GM11168 (cell line): ENCODE measurements around the gene SOX18.

Experiments
- in situ Hi-C: fragments of 300-500 bp; cut with MboI; formaldehyde crosslinking; loops from one replicate; pipeline ENCODE4 v1.12.0; 2022; ENCODE audit warnings: low sequenced_read_pairs; ENCODE audit not compliant: unreplicated experiment

SOX18 gene

GRCh38 chr20:64055396-64055892, 6.0 kb upstream of the SOX18 start:
- in situ Hi-C loops, result no loop called here

DNA sequence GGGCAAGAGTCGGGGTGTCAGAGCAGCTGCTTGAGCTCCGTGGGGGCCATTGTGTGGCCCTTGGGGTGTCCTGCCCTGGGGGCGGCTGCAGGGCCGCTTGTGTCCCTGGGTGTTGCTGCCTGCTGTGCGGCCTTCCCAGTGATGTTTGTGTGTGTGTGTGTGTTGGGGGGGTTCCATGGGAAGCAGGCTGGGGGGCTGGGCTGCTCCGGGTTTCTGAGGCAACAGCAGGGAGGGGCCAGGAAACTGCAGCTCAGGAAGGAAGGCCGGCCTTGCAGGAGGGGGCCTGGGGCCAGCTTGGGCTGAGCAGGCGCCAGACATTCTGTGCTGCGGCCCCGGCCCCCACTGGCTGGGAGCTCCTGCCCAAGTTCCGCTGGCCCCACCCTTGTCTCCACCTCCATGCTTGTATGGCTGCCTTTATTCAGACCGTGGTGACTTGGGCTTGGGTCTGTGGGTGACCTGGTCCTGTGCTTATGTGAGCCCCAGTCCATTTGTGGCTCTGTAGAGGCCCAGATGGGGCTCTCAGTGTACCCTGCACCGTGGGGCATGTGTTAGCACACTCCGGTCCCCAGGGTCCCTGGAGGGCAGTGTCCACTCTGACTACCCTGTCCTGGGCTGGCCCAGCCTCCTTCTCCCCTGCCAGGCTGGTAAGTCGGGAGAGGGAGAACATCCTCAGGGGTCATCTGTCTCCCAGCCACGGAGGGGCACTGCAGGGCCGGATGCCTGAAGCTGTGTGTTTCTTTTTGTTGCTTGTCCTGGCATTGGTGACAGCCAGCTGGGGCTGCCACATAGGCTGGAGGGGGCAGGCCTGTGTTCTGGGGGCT, 4.6 kb upstream of the SOX18 start:
- in situ Hi-C loops, result no loop called here

- in situ Hi-C loops, result no loop called here
Observed at GRCh38 chr20:64052987-64053840, 3.8 kb upstream of the SOX18 start.

DNA sequence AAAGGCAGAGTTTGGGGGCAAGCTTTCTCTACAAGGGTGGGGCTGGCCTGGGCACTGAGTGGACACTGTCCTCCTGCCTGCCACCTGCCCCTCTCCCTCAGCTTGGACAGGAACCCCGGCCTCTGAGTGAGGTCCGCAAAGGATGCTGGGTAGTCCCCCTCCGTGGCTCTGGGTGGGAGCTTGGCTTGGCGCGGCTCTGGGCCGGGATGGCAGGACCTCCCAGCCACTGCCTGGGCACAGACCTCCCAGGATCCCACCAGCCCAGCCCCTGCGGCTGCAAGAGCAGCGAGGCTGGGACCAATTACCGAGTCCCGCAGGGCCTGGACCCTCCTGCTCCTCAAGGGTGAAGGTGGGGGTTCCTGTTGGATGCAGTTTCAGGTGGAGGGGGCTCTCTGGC, 2.9 kb upstream of the SOX18 start:
- in situ Hi-C loops, result no loop called here

DNA sequence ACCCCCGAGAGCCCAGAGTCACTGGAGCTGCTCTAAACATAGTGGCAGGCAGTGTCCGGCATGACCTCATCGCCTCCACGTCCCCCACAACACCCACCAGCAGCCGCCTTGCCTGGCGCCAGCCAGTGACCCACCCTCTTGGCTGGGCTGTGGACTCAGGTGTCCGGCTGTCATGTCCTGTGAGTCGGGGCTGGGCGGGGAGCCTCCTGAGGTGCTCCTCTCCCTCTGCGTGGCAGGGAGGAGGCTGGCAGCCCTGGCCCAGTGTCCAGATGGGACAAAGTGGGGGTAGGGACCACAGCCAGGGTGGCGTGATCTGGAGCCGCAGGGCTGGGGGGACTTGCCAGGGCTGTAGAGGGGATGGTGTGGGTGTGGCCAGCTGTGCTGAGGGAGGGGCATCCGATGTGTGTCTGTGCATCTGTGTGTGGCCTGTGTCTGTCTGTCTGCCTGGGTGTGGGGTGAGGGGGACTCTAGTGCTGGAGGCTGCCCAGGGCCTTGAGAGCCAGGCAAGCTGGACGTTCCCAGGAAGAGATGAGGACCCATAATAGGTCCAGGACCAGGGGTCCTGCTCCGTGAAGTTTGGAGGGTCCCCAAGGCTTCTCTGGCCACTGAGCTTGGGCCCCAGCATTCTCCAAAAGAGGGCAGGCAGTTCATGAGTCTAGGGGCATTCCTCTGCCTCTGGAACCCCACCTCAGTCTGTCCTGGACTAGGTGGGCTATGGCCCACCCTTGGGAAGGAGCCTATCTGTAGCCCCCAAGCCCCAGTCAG, 2.3 kb upstream of the SOX18 start:
- in situ Hi-C loops, result no loop called here

GRCh38 chr20:64051033-64051452, 1.6 kb upstream of the SOX18 start:
- in situ Hi-C loops, result no loop called here

DNA sequence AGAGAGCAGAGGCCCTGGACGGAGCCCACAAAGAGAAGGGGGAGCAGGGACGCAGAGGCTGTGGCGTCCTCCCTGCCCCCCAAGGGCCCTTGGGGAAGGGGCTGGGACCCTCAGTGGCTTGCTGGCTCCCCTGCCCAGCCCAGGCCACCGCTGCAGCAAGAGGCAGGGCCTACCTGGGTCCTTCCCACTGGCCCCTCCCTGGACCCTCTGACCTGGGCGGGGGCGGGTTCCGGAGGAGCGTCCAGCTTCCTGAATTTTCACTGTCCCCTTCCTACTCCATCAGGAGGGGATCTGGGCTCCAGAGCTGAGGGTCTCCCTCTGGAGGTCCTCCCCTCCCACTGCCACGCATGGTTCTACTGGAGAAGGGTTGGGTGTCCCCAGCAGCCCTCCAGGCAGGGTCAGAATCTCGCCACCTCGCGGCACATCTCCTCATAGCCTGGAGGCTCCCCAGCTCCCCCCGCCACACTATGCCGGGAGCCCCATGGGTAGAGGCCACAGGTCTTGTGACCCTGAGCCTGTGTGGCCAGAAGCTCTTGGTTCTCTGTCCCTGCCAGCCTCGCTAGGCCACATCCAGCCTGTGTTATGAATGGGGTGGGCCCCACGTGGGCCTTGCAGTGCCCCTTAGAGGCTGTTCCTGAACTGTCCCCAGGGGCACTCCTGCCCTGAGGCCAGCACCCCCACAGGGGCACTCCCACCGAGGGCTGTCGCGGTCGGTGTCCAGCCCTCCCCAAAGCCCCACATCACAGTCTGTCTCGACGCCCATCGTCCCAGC, 1.0 kb upstream of the SOX18 start:
- in situ Hi-C loops, result no loop called here

DNA sequence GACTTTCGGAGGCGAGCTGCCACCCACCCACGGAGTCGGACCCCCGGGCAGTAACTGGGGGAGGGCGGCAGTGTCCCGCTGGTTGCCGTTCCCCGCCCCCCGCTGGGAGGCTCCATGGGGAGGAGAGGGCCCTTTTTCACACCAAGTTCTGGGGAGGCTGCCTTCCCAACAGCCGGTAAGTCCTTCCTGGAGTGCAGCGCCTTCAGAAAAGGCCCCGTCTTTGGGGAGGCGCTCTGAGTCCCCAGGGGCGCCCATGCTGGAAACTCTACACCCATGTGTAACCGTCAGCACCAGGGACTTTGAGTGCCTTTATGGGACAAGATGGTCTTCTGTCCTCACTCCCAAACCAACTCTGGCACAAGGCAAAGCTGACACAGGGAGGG, 430 bp upstream of the SOX18 start:
- in situ Hi-C loops, result no loop called here

- in situ Hi-C loops, result no loop called here
Observed at GRCh38 chr20:64048402-64049044, 916 bp downstream of the SOX18 start.

DNA sequence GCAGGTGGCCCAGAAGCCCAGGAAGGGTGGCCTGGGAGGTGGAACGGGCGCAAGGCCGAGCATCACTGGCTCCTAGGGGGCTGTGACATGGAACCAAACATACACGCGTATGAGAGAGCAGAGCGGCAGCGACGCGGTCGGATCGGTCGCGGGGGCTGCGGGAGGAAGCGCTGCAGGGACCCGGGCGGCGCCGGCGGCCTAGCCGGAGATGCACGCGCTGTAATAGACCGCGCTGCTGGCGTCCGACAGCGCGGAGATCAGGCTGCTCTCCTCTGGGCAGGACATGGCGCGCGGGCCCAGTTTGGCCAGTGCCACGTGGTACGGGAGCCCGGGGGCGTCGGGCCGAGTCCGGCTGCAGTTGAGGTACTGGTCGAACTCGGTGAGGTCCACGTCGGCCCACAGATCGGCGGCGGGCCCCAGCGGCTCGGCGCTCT, 1.5 kb downstream of the SOX18 start:
- in situ Hi-C loops, result no loop called here

DNA sequence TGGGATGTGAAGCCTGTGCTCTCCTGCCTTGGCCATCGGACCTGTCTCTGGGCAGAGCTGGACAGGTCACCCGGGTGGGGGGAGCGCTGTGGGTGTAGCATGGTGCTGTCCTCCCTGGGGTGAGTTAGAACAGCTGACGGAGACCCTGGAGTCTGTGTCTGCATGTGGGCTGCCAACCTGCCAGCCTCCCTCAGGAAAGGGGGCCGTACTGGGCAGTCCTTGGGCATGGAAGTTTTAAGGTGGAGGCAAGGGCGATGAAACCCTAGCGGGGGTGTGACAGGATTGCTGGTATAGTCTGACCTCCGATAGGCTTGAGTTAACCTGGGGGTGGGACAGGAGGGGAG, 2.4 kb downstream of the SOX18 start:
- in situ Hi-C loops, result no loop called here

DNA sequence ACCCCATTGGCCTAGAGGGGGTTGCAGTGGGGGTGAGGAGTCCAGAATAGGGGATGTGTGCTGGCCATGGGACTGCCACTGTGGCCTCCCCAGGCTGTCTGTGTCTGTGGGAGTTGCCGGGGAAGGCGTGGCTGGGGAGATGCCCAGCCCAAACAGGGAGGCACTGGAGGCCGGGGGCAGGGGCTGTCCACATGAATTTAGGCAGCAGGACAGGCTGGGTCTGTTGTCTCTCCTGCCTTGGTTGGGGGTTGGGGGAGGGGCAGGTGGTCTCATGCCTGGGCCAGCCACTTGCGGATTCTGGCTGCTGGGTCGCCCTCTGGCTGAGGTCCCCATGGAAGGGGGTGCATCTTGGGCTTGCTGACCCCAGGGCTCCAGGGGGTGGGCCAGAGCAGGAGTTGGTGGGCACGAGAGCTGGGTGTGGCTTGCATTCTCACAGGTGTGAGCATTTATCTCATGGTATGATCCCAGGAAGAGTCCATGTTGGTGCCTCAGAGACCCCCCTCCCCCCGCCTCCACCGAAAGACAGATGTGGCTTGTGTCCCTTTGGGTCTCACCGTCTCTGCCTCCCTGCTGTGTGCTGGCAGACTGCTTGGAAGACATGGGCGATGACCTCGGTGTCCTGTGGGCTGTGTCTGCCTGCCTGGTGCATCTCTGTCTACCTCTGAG, 4.0 kb downstream of the SOX18 start:
- in situ Hi-C loops, result no loop called here

DNA sequence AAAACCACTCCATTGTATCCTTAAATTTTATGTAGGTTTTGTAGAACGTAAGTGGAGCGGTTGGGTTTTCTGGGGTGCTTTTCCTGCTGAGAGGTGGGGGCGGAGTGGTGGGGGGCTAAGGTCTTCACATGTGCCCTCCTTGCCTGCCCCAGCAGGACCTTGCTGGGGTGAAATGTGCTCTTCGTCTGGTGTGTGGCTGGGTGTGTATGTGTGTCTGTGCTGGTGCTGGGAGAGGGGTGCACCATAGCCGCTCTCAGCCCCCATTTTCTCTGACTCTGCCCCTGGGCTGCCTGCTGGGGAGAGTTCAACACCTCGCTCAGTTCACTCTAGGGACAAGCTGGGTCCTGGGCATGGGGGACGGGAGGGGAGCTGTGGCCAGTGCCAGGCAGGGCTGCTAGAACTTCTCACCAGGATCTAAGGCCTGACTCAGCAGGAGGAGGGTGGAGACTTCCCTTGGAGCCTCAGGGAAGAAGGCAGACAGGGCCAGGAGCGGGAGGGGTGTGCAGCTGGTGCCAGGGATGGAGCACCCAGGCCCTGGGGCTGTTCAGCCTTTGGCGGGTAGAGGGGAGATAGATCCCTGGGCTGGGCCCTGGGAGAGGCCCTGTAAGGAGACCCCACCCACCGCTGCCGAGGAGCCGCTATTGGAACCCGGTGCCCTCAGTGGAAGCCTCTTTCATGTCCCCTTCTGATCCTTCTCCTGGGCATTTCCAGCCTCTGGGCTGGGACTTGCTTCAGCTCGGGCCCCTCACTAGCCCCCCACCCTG, 4.8 kb downstream of the SOX18 start:
- in situ Hi-C loops, result no loop called here

GRCh38 chr20:64043768-64044167, 5.7 kb downstream of the SOX18 start:
- in situ Hi-C loops, result no loop called here

DNA sequence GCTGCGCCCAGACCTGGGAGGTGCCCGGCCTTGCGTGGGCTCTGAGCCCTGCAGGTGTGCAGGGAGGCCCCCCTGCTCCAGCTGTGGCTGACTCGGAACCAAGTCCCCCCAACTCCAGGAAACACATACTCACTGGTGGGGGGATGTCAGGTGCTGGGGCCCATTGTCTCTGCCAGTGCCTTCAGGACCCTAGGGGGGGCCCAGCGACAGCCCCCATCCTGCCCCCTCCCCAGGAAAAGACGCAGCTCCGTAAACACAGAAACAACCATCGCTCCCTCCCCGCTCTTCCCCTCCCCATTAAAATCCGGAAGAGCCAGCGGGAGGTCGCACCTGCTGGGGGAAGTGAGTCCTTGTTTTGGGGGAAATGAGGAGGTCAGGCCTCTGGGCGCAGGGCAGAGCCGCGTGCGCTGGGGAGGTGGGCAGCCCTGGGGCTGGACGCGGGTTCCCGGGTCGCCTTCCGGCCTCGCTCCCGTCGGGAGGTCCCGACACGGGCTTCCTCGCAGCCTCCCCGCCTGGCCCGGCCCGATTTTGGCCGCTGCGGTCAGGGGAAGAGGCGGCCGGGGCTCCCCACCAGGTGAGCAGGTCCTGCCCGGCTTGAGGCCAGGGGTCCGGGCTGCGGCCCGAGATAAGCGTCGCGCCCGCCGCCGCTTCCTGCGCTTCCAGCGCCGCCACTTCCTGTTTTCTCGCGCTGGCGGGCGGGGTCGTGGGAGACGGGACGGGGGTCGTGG, 7.2 kb downstream of the SOX18 start:
- in situ Hi-C loops, result no loop called here

DNA sequence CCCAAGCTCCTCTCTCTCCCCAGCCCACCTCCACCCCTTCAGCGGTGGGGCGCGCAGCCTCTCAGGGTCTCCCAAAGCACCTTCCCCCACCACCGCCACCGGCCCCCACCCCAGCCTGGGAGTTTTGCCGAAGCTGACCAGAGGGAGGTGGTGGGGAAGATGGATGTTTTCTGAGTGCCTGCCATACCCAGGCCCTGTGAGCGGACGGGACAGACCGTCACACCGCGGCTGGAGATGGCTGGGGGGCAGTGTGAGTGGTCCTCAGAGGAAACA, 7.7 kb downstream of the SOX18 start:
- in situ Hi-C loops, result no loop called here

- in situ Hi-C loops, result no loop called here
Observed at GRCh38 chr20:64041040-64041780, 8.2 kb downstream of the SOX18 start.
